ENCODE data around the gene FANCC.
A peak's percentile ranks its signal among the peaks of the same experiment; 100 is the strongest.

Gene FANCC

DNA sequence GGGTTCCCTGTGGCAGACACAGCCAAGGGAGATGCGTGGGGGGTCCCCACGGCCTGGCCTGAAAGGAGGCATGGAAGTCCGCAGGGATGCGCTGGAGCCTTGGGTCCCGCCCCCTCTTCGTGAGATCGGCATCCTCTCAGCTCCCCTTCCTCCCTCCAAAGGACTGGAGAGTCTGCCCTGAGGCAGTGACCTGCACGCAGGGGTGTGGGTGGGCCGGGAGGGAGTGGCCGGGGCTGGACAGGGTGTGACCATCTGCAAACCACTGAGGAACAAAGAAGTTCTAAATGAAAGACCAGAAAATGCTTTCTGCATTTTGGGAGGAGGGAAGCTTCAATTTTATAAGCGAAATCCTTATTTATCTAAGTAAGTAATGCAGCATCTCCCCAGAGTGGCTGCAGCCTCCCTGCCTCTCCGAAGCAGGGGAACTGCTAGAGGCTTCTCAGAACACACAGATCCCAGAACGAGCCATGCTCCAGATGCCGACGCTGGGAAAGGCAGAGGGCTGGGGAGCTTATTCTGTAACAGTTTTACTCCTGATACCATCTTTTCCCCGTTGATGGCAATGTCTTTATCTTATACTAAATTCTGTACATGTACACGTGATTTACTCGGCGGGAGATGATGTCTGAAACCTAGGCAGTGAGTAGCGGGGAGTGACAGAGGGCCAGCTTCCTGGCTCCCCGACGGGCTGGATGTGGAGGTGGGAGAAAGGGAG is 221.7 kb downstream of the FANCC start:
- DNase-seq, result no peak

DNA sequence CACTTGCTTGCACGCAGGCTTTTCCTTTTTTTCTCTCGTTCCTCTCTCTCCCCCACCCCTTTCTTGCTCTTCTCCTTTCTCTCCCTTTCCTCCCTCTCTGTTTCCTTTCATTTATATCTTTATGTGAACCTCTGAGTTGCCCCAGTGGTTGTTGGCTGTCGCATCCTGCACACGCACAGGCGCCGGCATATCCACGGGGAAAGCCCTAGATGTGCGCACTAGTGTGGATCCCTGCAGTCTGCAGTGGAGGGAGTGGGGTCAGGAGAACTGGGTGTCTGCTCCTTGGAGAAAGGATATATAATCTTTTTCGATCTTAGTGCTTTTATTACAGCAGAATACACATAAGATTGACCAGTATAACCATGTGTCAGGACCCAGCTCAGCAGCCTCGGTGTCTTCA is 223.5 kb downstream of the FANCC start:
- DNase-seq, result no peak

DNA sequence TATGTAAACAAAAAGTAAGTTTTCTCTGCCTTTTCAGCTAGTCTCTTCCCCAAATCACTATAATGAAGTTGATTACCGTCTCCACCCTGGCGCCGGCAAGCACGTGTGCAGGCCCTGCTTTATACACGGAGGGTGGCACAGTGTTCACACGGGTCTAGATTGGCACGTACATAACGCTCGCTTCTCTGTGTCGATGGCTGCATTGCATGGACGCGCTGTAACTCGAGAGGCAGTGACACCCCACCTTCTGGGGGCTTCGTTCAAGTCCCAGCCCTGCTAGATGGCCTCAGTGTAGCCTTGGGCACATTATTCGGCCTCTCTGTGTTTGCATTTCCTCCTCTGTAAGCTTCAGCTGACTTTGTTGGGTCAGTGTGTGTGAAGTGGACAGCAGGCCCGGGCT is 223.9 kb downstream of the FANCC start:
- no peak for DNase-seq

DNA sequence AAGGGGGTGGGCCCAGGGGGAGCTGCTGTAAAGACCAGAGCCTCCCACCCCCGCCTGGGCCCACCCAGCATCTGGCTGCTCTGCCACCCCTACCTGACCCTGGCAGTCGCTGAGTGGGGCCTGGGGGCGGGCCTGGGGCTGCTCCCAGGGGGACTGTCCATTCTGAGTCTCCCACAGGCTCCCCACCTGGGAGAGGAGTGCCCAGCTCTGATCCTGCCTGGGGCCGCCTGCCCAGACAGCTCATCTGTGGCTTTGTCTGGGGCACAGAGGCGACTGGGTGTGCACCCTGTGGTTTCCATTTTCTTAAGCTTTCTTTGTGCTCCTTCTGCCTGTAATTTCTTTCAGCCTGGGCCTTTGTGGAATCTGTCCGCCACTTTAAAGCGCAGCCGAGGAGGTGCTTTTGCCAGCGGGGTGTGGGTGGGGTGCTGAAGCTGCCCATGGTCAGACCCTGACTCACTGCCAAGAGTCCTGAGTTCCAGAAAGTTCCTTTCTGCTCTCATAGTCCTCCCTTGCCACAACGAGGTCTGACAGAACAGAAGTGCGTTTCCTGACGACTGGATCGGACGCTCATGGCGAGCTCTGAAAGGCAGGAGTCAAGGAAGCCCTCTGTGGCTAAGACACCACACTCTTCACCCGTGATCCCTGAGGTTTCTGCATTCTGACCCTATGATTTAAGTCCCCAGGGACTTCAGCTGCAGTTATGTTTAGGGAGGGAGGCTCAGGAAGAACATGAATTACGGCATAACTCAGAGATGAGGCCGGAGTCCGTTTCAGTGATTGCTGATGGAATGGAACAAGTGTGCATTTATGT is 225.0 kb downstream of the FANCC start:
- DNase-seq, result peak; percentile 87

DNA sequence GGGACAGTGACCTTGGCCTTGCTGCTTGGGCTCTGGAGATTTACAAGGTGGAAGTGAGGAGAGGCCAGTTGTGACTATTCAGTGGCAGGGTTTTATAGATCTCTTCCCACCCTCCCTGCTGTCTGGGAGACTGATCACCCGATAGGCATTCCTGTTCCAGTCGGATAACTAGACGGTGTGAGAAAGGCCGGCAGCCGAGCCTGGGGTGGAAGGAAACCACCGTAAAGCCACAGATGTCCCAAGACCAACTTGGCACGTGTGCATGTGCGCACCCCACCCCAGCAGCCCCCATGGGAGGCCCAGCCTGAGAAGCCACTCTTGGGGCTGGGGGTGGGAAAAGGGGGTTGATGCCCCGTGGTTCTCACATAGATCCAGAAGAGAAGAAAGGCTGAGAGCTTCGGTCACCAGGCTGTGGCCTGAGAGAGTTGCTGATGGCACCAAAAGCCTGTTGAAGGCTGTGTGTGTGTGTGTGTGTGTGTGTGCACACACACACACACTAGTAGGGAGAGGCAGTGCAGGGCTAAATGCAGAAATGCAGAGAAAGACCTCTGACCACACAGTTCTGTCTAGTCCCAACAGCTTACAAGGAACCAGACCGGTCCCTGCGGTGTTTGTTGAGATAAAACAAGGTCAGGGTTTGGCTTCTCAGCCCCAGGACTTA is 225.8 kb downstream of the FANCC start:
- peak; percentile 87 for DNase-seq

DNA sequence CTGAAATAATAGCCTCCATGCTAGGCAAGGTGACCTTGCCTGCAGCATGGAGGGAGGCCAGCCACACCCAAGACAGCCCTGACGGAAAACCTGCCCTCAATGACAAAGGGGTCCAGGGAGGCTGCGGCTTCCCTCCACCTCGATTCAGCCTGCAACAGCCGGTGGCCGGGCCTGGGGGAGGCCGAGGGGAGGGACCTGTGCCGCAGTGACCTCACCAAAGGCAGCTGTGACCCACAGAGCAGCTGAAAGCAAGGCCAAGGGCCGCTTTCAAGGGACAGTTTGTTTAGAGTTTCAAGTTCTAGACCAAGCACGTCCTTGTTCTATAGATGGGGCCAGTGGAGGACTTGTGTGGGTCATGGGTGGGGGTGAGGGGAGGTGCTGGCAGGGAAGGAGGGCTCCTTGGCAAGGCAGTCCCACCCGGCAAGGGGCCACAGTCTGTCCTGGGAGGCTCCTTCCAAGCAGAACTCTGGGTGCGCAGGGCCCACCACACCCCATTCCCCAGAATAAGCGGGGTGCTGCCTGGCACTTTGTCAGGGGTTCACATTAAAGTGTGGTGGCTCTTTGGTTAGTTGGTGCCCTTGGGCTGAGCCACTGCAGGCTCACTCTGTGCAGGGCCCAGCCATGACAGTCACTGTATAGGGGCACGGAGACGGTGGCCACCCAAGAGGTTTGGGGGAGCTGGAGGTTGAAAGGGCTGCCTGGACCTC is 226.5 kb downstream of the FANCC start:
- no peak for DNase-seq

DNA sequence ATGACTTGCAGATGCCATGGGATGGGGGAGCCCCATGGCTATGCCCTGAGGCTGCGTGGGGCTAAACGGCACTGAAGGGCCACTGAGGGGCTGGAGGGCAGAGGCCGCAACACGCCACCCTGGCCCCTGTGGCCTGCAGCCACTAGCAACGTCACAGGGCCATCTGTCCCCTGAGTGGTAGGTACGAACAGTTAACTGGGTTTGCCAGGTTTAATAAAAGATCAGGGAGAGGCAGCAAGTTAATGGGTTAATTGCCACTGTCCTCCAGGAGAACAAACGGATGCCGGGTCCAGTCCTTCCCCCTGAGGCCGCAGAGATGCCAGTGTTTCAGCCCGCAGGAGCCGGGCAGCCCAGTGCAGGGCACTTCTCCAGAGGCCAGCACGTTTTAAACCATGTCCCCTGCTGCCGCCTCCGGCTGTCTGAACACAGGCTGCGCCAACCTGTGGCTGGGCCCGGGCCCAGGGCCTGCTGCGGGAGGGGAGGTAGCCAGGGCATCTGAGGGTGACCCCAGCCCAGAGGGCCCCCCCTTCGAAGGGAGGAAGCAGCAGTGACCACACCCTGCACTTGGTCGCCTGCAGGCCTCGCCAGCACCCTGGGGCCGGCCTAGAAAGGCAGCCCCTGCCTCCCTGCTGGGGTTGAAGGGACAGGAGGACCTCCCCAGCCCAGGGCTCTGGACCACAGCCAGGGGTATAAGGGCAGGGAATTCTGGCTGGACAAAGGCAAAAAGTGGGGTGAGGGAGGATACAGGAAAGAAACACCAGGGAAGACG is 227.3 kb downstream of the FANCC start:
- peak; percentile 64 for DNase-seq

DNA sequence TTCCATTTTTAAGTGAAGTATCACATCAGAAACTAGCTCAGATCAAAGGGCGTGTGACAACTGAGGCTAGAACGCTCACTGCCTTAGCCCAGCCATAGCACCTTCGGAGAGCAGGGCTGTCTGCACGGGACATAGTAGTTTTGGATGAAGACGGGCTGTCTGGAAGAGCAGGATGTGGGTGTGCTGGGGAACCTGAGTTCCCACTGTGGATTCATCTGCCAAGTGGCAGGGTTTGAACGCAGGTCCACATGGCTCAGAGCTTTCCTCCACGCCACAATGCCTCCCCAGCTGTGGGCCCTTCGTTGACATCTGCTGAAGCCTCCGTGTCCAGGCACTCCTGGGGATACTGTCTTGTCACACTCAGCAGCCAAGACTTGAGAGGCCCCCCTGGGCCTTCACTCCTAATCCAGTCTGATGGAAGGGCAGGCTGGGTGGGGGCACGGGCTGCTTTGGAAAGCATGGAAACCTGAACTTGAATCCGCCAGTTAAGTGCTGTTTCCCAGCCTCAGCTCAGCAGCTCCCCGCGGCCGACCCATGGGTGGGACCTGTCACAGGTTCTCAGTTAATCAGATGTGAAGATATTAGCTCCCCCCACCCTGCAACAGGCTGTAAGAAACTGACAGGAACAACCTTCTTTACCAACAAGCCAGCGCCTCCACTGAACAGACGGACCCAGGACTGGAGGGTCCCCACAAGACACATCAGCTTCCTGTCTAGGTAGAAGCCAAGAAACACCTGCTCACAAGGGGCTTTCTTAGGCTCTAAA is 228.1 kb downstream of the FANCC start:
- DNase-seq, result no peak

DNA sequence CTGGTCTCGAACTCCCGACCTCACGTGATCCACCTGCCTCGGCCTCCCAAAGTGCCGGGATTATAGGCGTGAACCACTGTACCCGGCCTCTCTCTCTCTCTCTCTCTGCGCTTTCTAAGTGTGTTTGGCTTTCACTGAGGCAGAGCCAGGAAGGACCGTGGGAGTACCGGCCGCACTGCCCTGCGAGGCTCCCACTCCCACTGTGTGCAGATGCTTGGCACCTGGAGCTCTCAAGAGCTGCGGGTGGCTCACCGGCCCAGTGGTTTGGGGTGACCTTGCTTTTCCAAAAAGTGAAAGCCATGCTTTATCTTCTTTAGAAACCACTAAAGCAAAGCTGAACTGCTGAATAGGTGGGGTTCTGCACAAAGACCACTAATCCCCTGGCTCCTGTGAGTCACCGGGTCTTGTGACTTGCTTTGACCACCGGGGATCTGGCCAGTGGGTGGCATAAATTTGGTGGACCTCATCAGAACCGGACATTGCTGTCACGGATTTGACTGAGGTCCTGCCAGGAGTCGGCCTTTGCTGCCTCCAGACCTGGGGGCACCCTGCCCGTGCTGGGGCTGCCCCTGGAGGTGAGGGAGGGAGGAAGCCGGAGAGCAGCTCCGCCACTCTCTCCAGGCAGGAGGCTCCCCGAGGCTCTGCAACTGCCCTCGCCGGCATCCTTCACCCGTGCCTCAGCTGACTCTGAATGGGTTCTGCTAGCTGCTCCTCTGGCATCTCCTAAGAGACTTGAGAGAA is 228.9 kb downstream of the FANCC start:
- DNase-seq, result no peak

DNA sequence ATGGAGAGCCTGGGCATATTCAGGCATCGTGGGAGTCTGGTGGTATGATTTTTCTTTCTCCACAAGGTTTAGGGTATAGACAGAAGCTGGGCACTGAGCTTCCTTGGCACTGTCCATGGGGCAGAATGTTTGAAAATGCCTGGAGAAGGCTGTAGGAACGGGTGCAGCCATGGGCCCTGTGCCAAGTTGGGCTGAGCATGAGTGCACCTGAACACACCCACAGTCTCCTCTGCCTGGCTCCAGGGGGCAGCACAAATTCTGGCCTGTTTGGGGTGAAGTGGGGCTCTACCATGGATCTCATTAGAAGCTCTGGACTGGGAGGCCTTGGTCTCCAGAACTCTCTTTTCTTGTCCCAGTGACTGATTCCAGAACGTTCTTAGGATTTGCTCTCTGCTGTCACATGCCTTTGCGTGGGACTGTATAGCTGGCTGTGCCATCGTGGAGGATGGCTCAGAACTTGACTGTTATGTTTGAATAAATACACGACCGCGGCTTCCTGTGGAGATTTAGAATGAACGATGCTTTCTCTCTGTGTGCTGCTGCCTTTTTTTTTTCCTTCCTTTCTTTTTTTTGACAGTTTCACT is 229.8 kb downstream of the FANCC start:
- peak; percentile 69 for DNase-seq

DNA sequence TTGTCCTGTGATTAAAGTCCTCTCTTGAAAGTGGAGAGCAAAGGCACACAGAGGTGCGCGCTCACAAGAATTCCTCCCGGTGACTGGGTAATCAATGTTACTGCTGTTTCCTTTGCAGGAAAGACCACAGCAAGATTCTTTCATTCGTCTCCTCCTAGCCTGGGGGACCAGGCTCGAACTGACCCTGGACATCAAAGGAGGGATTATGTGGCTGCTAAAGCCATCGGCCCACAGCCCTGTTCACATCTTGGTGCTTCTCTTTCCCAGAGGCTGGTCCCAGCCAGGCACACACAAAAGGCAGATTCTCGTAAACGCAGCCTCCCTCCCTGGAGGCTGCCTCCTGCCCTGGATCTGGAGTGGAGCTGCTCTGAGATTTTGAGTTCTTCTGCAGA is 230.9 kb downstream of the FANCC start:
- no peak for DNase-seq

DNA sequence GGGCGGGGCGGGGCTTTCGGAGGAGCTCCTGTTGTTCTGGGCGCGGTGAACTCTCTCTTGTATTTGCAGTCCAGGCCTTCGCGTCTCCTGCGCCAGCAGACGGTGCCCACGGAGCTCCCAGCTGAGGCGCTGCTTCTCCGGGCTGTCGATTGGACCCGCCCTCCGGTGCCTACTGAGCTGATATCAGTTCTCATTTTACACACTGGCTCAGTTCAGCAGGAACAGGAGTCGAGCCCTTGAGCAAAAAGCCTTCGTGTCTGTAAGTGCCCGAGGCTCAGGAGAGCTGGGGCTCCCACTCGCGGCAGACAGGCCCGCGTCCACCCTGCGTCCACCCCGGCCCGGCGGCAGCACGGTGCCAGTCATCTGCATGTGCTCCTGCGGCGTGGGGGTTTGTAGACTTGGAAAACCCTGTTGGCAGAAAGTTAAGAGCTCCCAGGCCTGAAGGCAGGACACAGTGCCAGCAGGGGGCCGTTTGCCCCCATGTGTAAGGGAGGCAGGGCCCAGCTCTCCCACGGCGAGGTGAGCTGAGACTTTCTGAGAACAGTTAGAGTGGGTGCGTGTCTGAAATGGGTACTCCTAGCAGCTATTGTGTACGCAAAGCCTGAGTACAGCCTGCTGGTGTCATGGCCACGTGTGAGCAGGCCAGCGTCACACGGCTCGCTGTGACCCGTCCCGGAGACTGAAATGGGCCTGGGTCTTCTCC is 231.5 kb downstream of the FANCC start:
- DNase-seq, result no peak

DNA sequence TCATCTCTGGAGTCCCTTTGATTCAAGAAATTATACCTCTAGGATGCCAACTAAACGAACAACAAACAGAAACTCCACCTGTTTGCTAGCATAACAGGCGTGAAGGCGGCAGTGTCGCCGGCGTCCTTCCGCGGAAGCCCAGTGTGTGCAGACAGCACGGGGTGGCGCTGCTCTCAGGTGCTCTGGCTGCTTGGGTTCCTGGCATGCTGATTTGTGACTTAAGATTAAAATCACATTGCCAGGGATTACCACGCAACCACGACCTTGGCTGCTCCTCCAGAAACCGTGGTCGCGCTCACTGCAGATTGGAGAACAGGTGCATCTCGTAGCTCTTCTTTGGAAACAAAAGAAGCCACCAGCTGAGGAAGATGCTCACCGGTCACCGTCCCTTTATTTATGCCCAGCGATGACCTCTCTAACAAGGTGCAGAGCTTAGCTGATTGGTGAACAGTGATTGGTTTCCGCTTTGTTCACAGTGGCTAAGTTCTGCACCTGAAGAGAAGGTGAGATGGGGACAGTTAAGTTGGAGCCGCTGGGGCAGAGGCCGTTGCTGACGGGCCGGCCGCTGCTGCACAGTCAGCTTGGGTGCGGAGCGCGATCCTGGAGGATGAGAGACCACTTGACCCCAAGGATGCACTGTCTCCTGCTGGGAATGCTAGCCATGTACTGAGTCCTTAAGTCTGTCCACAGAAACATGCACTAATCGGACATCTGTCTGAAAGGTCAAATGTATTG is 232.3 kb downstream of the FANCC start:
- DNase-seq, result no peak

DNA sequence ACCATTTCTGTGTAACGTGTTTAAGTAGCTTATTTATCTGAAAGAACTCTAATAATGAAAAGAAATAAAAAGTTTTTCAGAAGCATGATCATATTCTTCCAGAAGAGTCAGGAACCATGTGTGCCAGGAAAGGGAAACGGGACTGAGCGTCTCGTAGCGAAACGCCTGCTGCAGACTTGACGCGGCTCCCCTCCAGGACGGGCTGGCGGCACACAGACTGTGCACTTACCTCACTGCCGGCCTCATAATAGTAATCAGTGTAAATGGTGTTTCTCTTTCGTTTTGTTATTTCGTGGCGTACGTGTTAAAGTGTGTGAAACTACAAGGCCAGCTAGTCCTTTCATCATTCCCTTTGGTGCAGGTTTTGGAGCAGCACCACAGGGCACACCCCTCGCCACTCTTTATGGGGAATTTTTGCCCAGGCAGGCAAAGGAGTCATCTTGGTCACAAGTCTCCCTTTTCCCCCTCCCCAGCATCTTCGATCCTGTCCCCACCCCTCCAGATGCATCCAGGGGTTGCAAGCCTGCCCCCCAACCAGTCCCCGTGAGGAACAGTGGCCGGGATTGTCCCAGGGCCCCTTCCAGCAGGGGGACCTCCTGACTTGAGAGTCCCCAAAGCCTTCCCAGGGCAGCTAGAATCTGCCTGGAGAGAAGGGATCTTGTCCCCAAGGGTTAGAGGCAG is 233.1 kb downstream of the FANCC start:
- no peak for DNase-seq

DNA sequence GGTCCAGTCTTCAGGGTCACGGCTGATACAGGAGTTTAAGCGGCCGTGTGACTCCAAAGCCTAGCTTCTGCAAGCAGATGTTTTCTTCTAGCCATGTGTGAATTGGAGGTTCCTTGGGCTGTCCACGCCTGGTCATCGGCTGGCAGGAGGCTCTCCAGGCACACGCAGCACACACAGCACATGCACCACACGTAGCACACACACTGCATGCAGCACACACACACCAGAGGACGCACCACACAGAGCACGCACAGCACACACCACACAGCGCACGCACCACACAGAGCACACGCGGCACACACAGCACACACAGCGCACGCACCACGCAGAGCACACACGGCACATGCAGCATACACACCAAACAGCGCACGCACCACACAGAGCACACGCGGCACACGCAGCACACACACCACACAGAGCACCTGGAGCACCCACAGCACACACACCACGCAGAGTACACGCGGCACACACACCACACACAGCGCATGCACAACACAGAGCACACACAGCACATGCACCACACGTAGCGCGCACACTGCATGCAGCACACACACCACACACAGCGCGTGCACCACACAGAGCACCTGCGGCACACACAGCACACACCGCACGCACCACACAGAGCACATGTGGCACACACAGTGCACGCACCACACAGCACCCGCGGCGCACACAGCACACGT is 234.3 kb downstream of the FANCC start:
- DNase-seq, result no peak

DNA sequence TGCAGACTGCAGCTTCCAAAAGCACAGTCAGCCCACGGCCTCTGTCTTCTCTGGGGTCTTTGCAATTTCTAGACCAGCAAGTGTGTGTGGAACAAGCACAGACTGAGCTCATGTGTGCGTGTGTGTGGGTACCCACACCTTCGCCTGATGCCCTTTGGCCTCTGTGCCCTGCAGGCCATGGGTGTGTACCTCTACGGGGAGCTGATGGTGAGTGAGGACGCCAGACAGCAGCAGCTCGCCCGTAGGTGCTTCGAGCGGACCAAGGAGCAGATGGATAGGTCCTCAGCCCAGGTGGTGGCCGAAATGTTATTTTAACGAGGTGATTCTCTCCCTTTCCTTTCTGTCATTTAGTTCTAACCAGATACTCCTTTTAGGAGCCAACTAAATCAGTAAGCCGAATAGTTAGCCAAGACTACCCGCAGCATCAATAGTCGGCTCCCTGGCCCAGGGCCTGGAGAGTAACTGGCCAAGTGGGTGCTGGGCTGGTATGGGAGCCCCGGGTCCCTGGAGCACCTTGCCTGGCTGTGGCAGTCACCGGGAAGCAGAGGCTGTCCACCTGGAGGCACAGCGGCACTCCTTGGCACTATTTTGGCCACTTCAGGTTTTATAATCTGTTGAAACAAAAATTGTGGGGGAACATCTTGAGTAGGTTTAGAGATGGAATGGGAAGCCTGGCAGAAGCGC is 235.0 kb downstream of the FANCC start:
- DNase-seq, result no peak

DNA sequence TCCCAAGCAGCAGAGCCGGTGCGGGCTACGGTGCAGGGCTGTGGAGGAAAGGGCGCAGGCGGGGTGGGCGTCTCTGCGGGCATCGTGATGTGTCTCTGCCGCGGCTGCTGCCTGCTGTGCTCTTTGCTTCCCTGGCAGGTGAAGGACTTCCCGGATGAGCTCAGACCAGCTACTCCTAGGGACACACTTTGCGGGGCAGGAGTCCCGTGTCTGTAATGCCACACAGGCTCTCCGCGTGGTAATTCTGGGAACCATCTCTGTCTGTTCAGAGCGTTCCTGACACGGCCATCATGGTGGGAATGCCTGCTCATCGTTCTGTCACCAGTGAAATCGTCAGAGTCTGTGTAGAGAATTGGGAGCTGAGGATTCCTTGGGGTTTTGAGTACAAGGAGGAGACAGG is 235.5 kb downstream of the FANCC start:
- DNase-seq, result no peak
